GM12878 (cell line): ENCODE results near the gene FAM228A.

ENCODE experiments used
- ASH2L ChIP-seq: fragments of 300-600, 200-600 bp; sonication (generic); IDR thresholded peaks from 2 replicates; pipeline ENCODE4 v1.6.1; 2017; ENCODE audit warnings: low read depth, mild to moderate bottlenecking, borderline replicate concordance
- EP300 ChIP-seq, 2 experiments: fragments of 150-350 bp in 1 of 2; IDR thresholded peaks; 2 replicates each; pipeline ENCODE4 v1.6.1; 2011 to 2012; ENCODE audit warnings: low read depth in 2 of 2, low read length in 2 of 2, borderline replicate concordance in 1 of 2, improper control_type of control experiment in 1 of 2, inconsistent platforms in 1 of 2; ENCODE audit not compliant: control insufficient read depth in 1 of 2
- NR2C2 ChIP-seq: IDR thresholded peaks from 2 replicates; pipeline ENCODE4 v1.6.1; 2011; ENCODE audit warnings: borderline replicate concordance, low read depth; ENCODE audit not compliant: control insufficient read depth, insufficient read length
- NR2F1 ChIP-seq: fragments of 450-650 bp; conservative IDR thresholded peaks from 2 replicates; pipeline ENCODE4 v1.6.1; 2017; ENCODE audit warnings: mild to moderate bottlenecking
- RBBP5 ChIP-seq: fragments of 200-600 bp; sonication (generic); conservative IDR thresholded peaks from 2 replicates; pipeline ENCODE4 v1.6.1; 2016
- TAF1 ChIP-seq: IDR thresholded peaks from 2 replicates; pipeline ENCODE4 v1.6.1; 2011; ENCODE audit warnings: mild to moderate bottlenecking, low read depth, low read length, borderline replicate concordance
- TF ChIP-seq, protein P1 (sequence below): IDR thresholded peaks from 2 replicates; pipeline ENCODE4 v1.6.1; 2011; ENCODE audit warnings: low read depth, low read length, improper control_type of control experiment, borderline replicate concordance
- TF ChIP-seq, protein P2 (sequence below), 3 experiments: IDR thresholded peaks in 2 of 3; conservative IDR thresholded peaks in 1 of 3; 2 replicates each; pipeline ENCODE4 v1.5.1; 2011; ENCODE audit warnings: low read depth in 3 of 3, low read length in 3 of 3, mild to moderate bottlenecking in 3 of 3, control low read depth in 2 of 3, moderate library complexity in 2 of 3, inconsistent platforms in 1 of 3, mixed read lengths in 1 of 3; ENCODE audit not compliant: control insufficient read depth in 2 of 3, insufficient read depth in 1 of 3; ENCODE audit errors: extremely low read depth in 1 of 3
- TF ChIP-seq, protein P3 (sequence below): IDR thresholded peaks from 2 replicates; pipeline ENCODE4 v1.6.1; 2012; ENCODE audit warnings: low read depth, low read length, improper control_type of control experiment

DNA sequence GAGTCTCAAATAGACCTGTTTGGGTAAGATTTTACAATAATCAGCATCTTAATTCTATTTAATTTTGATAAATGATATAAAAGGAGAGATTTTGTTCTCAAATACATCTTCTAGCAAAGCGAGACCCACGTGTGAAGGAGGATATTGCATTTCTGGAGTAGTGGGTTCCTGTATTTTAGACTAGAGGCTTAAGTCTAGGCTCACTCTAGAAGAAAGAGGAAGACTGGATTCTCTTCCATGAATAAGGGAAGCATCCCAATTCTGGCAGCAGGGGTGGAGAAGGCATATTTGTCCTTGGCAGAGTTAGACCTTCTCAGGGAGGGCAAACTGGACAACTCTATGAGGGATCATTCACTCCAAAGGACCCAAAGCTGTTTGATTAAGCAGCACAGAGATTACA, 11.3 kb upstream of the FAM228A start:
- no peak for TF ChIP-seq NR2C2
- TF ChIP-seq ASH2L: no peak
- no peak for TF ChIP-seq RBBP5
- no peak for TF ChIP-seq EP300 (IDR thresholded peaks at IDR 0.05; ENCODE audit: borderline replicate concordance in 1 of 2, control insufficient read depth in 1 of 2, low read depth in 2 of 2, low read length in 2 of 2)
- TF ChIP-seq, protein P1, sequence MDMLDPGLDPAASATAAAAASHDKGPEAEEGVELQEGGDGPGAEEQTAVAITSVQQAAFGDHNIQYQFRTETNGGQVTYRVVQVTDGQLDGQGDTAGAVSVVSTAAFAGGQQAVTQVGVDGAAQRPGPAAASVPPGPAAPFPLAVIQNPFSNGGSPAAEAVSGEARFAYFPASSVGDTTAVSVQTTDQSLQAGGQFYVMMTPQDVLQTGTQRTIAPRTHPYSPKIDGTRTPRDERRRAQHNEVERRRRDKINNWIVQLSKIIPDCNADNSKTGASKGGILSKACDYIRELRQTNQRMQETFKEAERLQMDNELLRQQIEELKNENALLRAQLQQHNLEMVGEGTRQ: no peak
- TF ChIP-seq, protein P2, sequence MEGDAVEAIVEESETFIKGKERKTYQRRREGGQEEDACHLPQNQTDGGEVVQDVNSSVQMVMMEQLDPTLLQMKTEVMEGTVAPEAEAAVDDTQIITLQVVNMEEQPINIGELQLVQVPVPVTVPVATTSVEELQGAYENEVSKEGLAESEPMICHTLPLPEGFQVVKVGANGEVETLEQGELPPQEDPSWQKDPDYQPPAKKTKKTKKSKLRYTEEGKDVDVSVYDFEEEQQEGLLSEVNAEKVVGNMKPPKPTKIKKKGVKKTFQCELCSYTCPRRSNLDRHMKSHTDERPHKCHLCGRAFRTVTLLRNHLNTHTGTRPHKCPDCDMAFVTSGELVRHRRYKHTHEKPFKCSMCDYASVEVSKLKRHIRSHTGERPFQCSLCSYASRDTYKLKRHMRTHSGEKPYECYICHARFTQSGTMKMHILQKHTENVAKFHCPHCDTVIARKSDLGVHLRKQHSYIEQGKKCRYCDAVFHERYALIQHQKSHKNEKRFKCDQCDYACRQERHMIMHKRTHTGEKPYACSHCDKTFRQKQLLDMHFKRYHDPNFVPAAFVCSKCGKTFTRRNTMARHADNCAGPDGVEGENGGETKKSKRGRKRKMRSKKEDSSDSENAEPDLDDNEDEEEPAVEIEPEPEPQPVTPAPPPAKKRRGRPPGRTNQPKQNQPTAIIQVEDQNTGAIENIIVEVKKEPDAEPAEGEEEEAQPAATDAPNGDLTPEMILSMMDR (IDR thresholded peaks at IDR 0.05 in 2 of 3, conservative IDR thresholded peaks at IDR 0.05 in 1 of 3; ENCODE audit: control insufficient read depth in 2 of 3, extremely low read depth in 1 of 3, insufficient read depth in 1 of 3, low read depth in 3 of 3, low read length in 3 of 3): no peak
- TF ChIP-seq TAF1: no peak
- TF ChIP-seq, protein P3, sequence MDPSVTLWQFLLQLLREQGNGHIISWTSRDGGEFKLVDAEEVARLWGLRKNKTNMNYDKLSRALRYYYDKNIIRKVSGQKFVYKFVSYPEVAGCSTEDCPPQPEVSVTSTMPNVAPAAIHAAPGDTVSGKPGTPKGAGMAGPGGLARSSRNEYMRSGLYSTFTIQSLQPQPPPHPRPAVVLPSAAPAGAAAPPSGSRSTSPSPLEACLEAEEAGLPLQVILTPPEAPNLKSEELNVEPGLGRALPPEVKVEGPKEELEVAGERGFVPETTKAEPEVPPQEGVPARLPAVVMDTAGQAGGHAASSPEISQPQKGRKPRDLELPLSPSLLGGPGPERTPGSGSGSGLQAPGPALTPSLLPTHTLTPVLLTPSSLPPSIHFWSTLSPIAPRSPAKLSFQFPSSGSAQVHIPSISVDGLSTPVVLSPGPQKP: no peak
- no peak for TF ChIP-seq NR2F1
